Measurements from ENCODE around the gene PGAP1.
A peak's percentile ranks its signal among the peaks of the same experiment; 100 is the strongest.
"Not testable (repeated sequence)": the region's sequence is repeated elsewhere in the genome, so short reads cannot be mapped to it uniquely, and the experiment has no call there.

PGAP1 gene

DNA sequence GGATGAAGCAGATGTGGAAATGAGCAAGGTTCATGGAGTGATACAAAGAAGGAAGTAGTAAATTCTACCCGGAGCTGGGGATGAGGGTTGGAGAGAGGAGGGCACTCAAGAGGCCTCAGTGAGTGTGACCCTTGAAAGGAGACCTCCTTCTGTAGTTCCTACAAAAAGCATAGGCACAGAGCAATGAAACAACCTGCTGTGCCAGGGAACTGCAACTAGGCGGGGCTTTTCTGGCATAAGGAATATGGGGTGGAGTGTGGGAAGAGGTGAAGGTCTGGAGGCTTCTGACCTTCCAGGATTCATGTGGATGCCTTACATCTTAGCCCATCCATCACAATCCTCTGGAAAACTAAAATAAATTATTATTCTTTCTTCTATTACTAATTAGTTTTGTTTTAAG lies 25.5 kb upstream of the PGAP1 start:
- no peak for DNase-seq (ENCODE audit: low spot score)

- DNase-seq (ENCODE audit: low spot score) = no peak
Measured at GRCh38 chr2:196949116-196949515, 22.6 kb upstream of the PGAP1 start.

DNA sequence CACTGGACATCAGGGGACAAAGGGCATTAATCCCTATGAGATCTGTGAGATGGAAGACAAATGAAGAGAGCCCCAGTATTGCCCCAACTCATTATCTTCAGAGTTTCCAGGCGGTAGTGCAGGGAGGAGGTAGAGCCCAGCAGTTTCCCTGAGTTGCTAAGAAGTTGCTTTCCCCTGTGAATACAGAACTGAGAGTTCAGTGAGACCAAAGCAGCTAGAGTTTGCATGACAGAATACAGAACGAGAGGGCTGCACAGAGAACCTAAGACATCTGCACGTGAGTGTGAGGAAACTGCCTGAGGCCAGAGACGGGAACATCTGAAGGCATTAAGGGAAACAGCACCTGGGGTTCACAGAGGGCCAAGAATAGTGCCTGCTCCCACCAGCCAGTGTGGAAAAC lies 18.1 kb upstream of the PGAP1 start:
- no peak for DNase-seq (ENCODE audit: low spot score)

- DNase-seq (ENCODE audit: low spot score) = no peak
Measured at GRCh38 chr2:196941398-196942078, 15.0 kb upstream of the PGAP1 start.

DNA sequence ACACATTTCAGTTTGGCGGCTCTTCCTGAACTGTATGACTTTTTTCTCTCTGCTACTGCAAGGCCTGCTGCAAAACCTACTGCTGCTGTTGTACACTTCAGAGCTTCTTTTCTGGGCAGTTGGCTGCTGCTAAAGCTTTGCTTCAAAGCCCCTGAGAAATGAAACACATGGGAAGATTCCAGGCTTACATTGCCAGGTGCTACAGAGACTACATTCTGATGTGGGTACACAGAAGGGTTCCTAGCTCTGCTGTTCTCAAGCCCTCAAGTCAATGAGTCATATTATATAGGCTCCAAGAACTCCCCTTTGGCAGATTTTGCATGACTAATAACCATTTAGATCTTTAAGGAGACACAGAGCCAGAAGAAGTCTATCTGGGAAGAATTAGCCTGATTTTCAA lies 12.9 kb upstream of the PGAP1 start:
- DNase-seq (ENCODE audit: low spot score) = no peak

DNA sequence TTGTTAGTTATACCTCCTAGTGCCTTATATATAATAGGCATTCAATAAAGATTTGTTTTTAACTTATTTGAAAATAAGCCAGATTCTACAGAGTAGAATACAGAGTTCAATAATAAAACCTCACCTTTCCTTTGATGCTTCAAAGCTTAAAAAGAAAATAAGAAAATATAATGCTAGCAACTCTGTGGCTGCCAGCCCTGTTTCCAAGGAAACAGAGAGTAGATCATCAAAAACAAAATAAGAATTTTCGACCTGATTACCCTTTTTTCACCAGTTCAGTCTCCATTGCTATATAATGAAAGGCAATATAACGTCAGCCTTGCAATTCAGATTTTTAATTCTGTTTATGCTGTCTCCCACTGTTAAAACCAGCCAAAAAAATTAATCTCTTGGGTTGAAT lies 8.9 kb upstream of the PGAP1 start:
- no peak for DNase-seq (ENCODE audit: low spot score)

DNA sequence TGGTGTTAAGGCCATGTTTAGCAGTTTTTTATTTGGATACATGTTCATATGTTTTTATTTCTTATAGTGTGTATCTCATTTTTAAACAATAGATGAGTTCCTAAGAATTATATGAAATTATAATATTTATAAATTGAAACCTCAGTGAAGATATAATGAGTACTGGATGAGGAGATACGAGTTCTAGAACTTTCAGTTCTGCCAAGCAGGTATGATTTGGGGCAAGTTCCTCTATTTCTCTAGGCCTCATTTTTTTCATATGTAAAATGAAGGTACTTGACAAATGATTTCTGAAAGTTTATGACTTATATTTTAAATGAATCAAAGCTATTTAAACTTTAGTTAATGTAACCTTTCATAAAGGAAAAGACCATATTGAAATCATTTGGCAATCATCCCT lies 8.2 kb upstream of the PGAP1 start:
- no peak for DNase-seq (ENCODE audit: low spot score)

DNA sequence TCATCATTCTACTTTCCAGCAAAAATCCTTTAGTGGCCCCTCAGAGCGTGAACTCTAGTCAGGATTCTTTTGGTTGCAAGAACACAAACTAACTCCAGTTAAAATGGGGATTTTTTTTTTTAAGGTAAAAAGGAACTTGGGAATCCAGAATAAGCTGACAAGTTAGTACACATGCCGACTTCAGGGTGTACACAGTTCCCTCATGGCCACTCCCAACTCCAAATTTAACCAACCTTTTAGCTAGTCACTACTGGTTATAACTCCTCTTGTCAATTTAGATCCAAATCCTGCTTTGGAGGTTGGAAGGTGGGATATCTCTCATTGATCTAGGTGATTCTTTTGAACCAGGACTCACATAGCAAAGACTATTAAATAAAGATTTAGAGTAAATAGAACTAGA lies 5.0 kb upstream of the PGAP1 start:
- no peak for DNase-seq (ENCODE audit: low spot score)

- peak; percentile 11 for DNase-seq (ENCODE audit: low spot score)
Measured at GRCh38 chr2:196927376-196928225, 1.1 kb upstream of the PGAP1 start.

DNA sequence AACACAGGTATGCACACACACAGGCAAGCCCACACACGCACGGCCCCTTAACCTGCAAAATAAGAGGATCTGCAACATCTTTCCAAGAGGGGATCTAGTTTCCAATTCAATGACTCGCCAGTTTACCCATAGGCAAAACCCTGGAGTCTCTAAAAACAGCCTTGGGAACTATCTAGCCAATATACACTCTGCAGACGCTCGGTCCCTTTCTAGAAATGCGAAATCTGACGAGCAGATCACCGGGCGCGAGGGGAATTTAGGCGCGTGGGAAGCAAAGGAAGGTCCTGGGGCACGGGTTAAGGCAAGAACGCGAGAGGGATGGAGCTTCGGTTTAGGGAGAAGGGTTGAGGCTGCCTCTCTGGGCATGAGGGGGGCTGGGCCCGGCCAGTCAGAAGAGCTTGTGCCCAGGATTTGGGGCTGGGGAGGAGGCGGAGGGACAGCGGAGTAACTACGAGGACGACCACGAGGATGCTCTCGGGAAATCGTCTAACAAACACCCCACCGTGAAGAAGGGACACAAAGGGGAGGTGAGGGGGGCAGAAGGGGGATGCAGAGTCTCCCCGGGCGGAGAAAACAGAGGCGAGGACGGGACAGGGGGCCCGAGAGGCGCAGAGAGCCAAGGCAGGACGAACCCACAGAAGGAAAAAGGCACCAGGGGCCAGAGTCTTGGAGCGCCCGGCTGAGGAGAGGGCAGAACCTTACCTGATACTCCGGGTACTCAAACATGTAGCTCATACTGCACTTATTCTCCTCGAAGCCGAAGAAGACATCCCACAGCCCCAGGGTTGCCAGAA lies 542 bp downstream of the PGAP1 start:
- peak; percentile 4 for DNase-seq (ENCODE audit: low spot score)

GRCh38 chr2:196925051-196925767 lies 1.3 kb downstream of the PGAP1 start:
- no peak for DNase-seq (ENCODE audit: low spot score)

DNA sequence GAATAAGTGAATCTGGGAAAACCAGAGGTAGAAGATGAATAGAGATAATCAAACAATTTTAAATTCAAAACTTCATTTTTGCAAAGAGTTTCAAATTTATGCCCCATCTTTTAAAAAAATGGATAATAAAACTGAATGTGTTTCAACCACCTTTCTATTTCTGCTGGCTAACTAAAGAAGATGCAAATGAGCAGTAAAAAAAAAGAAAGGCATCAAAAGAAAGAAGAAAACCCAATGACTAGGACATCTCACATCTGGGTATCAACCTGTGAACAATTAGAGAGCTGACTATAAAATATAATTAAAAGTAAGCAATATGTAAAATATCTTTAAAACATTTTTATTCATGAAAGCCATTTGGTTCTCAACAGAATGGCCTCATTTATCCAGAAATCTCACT lies 2.5 kb downstream of the PGAP1 start:
- no peak for DNase-seq (ENCODE audit: low spot score)

DNA sequence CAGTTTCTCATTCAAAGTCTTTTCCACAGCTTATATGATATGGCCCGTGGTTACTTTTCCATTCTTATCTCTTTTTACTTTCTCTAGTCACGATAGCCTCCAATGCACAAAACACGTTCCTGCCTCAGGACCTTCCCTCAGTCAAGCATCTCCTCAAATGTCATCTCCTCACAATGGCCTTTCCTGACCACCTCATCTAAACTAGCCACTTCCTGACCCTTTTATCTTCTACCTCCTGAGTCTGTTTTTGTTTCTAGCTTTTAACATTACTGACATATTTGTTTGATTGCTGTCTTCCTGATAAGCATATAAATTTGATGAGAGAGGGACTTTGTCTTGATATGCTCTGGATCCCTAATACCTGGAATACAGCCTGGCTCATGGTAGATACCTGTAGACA lies 7.6 kb downstream of the PGAP1 start:
- no peak for DNase-seq (ENCODE audit: low spot score)

DNA sequence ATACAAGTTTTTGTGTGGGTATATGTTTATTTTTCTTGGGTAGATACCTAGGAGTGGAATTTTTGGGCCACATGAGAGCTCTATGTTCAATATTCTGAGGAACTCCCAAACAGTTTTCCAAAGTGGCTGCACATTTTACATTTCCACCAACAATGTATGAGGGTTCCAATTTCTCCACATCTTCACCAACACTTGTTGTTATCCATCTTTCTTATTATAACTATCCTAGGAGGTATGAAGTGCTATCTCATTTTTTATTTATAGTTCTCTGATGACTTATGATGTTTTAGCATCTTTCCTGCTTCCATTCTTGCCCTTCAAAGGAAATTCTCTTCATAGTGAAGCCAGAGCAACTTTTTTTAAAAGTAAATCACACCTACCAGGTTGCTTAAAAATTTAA lies 8.7 kb downstream of the PGAP1 start:
- no peak for DNase-seq (ENCODE audit: low spot score)

DNA sequence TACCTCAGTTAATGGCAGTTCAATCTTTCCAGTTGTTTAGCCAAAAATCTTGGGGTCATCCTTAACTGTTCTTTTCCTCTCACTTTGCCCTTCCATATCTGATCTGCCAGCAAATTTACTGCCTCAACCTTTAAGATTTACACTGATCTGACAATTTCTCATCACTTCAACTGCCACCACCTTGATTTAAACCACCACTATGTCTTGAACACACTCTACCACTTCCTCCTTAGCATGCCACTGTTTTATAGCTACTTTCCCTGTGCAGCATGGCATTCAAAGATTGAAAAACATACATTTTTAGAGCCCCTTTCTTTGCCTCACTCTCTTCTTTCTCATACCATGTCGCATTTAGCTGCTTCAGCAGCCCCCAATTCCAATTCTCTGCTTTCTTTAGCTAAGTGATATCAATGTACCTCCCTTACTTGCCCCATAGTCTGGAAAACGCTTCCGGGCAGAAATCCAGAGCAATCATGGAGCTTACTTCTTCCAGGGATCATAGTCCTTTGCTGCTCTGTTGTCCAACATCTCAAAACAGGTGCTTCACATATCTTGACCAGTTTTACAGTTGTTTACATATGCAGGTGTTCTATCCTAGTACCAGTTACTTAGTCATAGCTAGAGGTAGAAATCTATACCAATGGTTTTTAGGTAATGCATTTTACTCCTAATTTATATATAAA lies 10.9 kb downstream of the PGAP1 start:
- DNase-seq (ENCODE audit: low spot score) = no peak

DNA sequence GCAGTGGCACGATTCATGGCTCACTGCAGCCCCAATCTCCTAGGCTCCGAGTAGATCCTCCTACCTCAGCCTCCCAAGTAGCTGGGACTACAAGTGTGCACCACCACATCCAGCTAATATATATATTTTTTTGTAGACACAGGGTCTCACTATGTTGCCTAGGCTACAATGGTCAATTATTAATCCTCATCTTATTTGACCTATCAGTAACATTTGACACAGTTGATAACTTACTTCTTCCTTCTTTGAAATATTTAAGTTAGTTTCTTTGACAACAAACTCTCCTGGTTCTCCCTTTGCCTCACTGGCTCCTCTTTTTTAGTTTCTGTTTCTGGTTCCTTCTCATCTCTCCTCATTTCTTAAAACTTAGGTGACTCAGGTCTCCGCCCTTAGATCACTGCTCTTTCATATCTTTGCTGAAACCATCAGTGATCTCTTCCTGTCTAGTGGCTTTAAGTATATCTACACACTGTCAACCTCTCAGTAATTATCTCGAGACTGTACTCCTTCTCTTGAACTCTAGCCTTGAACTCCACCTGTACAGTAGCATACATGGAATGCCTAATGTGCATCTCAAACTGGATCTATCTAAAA lies 11.5 kb downstream of the PGAP1 start:
- DNase-seq (ENCODE audit: low spot score) = no peak

GRCh38 chr2:196913691-196914090 lies 12.8 kb downstream of the PGAP1 start:
- DNase-seq (ENCODE audit: low spot score) = no peak

DNA sequence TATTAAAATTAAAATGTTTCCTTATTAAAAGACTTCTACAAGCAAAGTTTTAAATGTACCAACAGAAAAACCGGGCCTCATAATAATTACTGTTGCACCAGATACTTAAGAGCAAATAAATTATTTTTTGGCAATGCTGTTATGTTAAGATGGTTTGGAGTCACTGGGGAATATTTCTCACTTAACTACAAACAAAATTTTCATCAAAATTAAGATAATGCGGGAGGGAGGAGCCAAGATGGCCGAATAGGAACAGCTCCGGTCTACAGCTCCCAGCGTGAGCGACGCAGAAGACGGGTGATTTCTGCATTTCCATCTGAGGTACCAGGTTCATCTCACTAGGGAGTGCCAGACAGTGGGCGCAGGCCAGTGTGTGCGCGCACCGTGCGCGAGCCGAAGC lies 21.1 kb downstream of the PGAP1 start:
- not testable (repeated sequence) for DNase-seq (ENCODE audit: low spot score)

- DNase-seq (ENCODE audit: low spot score) = no peak
Measured at GRCh38 chr2:196902828-196903227, 23.7 kb downstream of the PGAP1 start.

GRCh38 chr2:196900843-196901242 lies 25.7 kb downstream of the PGAP1 start:
- DNase-seq (ENCODE audit: low spot score) = no peak

GRCh38 chr2:196899976-196900375 lies 26.5 kb downstream of the PGAP1 start:
- peak; percentile 33 for DNase-seq (ENCODE audit: low spot score)

Data from COLO829 (cell line).